NB4 (cell line): Measurements from ENCODE around the gene ASPDH.

Source experiments
- DNase-seq: peaks from one replicate; pipeline ENCODE4 v3.0.0; 2010; ENCODE audit warnings: low read depth
- H3K4me3 ChIP-seq: one replicate; pipeline ENCODE4 v1.5.1; 2011; ENCODE audit warnings: mild to moderate bottlenecking, low read depth, low read length, moderate library complexity
- MYC ChIP-seq: IDR thresholded peaks from 2 replicates; pipeline ENCODE4 v1.6.1; 2011; ENCODE audit warnings: low read depth, low read length
- POLR2A ChIP-seq: IDR thresholded peaks from 2 replicates; pipeline ENCODE4 v1.6.1; 2011; ENCODE audit warnings: mild to moderate bottlenecking; ENCODE audit not compliant: insufficient read length; ENCODE audit errors: extremely low read depth
- TF ChIP-seq, protein P1 (sequence below): IDR thresholded peaks from one replicate; pipeline ENCODE4 v1.5.1; 2012; ENCODE audit warnings: low read depth, low read length
- TF ChIP-seq, protein P2 (sequence below): IDR thresholded peaks from 2 replicates; pipeline ENCODE4 v1.6.1; 2011; ENCODE audit warnings: low read depth, low read length

The ASPDH gene

DNA sequence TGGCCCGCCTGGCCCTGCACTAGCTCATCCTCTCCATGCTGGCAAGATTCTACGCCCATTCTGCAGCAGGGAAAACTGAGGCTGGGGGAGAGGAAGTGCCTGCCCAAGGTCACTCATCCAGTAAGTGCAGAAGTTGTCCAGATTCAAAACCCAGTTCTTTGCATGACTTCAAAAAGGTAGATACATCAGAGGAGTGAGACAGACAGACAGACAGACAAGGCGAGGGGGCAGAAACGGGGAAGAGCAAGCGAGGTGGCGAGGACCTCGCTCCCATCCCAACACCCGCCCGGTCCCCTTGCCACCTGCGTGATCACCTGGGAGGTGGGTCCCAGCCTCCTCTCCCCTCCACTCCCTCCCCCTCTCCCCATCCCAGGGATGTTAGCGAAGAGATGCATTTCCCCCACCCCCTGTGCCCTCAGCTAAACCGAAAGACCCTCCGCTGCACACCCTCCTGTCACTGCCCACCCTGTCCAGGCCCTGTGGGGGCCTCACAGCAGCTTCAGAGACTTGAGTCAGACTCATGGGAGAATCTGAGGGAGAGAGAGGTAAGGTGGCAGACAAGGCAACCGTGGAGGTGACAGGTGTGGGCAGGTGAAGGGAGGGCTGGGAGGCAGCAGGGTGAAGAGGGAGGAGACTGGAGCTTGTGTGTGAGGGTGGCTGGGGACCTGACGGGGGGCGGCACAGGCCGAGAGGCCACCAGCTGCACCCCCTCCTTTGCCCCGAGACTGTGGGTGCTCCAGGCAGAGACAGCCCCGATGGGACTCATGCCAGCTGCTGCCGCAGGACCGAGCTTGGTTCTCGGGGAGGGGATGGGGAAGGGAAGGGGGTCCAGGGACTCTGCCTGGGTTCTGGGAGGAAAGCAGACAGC lies 35.6 kb upstream of the ASPDH start:
- DNase-seq, result no peak
- no peak overlapping the region for H3K4me3 ChIP-seq
- TF ChIP-seq MYC (no peak), POLR2A (no peak)
- TF ChIP-seq, protein P1, sequence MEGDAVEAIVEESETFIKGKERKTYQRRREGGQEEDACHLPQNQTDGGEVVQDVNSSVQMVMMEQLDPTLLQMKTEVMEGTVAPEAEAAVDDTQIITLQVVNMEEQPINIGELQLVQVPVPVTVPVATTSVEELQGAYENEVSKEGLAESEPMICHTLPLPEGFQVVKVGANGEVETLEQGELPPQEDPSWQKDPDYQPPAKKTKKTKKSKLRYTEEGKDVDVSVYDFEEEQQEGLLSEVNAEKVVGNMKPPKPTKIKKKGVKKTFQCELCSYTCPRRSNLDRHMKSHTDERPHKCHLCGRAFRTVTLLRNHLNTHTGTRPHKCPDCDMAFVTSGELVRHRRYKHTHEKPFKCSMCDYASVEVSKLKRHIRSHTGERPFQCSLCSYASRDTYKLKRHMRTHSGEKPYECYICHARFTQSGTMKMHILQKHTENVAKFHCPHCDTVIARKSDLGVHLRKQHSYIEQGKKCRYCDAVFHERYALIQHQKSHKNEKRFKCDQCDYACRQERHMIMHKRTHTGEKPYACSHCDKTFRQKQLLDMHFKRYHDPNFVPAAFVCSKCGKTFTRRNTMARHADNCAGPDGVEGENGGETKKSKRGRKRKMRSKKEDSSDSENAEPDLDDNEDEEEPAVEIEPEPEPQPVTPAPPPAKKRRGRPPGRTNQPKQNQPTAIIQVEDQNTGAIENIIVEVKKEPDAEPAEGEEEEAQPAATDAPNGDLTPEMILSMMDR, result no peak
- TF ChIP-seq, protein P2, sequence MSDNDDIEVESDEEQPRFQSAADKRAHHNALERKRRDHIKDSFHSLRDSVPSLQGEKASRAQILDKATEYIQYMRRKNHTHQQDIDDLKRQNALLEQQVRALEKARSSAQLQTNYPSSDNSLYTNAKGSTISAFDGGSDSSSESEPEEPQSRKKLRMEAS, result no peak

DNA sequence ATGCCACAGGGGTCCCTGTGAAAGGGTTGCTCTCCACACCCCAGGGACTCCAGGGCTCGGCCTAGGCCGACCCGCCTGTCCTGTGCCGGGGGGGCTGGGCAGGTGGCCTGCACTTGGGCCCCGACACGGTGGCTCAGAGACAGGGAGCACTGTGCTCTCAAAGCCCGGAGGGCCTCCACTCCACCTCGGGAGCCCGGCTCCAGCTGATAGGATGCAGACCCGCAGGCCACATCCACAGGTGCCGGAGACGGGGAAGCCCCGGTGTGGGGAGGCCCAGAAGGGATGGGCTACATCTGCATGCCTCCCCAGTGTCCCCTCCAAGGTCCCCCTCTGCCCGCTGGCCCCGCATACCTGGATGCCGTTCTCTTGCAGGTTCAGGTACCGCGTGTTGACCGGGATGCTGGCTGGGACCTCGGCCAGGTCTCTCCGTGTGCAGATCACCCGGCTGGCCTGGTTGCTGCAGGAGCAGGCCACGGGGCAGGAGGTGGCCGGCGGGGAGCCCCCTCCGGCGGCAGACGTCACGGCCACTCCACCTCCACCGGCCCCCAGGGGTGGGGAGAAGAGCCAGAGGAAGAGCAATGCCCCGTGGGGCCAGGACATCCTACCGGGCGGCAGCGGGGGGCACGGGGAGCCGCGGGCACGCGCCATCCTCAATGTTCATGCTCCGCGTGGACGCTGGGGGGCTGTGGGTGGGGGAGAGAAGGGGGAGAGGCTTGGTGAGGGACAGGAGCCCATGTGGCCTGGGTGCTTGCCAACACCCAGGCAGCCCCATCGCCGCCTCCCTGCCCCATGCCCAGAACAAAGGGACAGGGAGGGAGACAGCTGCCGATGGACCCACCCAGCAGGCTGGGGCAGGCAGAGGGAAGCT lies 34.7 kb upstream of the ASPDH start:
- TF ChIP-seq, protein P2, result no peak
- TF ChIP-seq MYC, result no peak
- TF ChIP-seq, protein P1, result no peak
- no peak for TF ChIP-seq POLR2A
- no peak for DNase-seq
- no peak overlapping the region for H3K4me3 ChIP-seq

DNA sequence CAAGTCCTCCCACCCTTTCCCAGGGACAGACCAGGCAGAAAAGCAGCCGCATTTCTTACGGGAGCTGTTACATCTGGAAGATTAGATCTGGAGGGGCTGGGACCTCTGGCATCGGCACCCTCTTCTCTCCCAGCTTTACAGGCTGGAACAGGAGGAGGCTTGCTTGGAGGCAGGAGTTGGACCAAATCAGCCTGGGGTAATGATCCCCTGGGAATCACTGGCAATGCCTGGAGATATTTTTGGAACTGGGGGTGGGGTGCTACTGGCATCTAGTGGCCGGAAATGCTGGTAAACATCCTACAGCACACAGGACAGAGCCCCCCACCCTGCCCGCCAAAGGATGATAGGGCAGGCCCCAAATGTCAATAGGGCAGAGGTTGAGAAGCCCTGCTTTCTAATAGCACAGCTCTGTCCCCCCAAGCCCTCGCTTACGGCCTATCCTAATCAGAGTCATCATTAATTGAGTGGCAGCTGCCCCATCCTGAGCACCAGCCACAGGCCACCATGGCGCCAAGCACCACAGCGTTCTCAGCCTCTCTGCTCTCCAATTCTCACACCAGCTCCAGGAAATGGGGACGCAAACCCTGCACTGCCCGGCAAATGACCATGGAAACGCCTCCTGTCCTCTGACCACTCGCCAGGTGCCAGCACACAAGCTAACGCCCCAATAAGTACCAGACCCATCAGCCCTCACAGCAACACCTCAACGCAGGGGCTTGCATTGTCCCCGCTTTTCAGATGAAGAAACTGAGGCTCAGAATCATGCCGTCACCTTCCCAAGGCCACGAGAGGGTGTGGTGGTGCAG lies 33.9 kb upstream of the ASPDH start:
- no peak for DNase-seq
- no peak for TF ChIP-seq POLR2A
- TF ChIP-seq MYC, result no peak
- TF ChIP-seq, protein P1, result no peak
- TF ChIP-seq, protein P2, result no peak
- no peak overlapping the region for H3K4me3 ChIP-seq

DNA sequence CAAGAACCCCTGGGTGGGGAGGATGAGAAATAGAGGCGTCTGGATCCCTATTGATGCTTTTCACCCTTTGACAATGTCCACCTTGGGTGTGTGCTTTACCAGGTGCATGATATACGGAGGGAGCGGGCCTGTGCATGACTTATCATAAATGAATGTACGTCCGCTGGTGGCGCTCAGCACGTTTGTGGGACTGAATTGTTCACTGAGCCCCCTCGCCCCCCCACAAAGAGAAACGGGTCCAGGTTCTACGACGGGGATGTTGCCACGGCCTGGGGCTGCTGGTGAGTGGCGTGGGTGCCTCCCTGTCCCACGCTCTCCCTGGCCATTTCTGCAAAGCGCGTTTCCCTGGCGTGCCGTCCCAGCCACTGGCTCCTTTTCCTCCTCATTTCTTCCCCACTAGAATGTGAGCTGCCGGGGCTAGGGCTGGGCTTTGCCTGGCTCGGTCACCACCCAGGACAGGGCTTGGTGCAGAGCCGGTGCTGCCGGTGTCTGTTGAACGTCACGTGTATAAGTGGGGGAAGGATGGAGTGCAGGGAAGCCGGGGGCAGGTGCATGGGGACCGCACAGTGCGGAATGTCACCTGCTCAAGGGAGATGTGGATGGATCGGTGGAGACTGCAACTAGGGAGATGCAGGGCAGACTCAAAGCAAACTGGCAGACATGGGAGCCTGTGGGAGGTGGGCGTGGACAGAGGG lies 33.0 kb upstream of the ASPDH start:
- DNase-seq, result no peak
- TF ChIP-seq, protein P1, result no peak
- TF ChIP-seq MYC, result no peak
- TF ChIP-seq, protein P2, result no peak
- TF ChIP-seq POLR2A, result no peak

DNA sequence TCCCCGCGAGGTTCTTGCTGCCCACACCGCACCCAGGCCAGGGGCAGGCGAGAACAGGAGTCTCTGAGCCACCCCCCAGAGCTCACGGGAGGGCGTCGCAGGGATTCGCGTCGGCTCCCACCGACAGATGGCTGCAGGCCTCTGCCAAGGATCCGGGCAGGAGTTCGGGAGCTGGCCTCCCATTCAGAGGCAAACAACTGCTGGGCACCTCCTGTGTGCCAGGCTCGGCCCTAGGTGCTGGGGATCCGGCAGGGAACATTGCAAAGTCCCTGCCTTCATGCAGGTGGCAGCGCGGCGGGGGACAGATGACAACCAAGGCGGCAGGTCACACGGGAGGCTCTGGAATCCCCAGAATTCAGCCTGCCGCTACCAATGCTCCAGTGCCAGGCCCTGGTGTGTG lies 29.2 kb upstream of the ASPDH start:
- H3K4me3 ChIP-seq, result no peak overlapping the region
- TF ChIP-seq MYC (no peak), POLR2A (no peak)
- TF ChIP-seq, protein P1, result no peak
- TF ChIP-seq, protein P2, result no peak
- DNase-seq, result no peak

More for the DNA sequence above, 33.0 kb upstream of the ASPDH start:
- no peak overlapping the region for H3K4me3 ChIP-seq
